Activated CD4-positive, alpha-beta T cell treated with anti-CD3 and anti-CD28 coated beads for 36 hours (primary cell): ENCODE measurements around the gene TMEM167B. TPM values are rescaled to one million over a fixed set of nuclear protein-coding genes. Genes with fewer than 3 reads are reported as not detected.

Experiments
- ATAC-seq: fragments of 200-7000 bp; cut with Tn5 transposase; one replicate; pipeline ENCODE4 v1.10.0; 2021; ENCODE audit warnings: mild to moderate bottlenecking, moderate library complexity
- CTCF ChIA-PET: fragments of 350-600 bp; sonication (Branson Sonifier 250); formaldehyde crosslinking; loops from one replicate; lab custom pipeline; 2021; ENCODE audit warnings: antibody characterized with exemption; lab: Charles Lee
- POLR2A ChIA-PET: fragments of 350-600 bp; sonication (Branson Sonifier 250); formaldehyde crosslinking; loops from one replicate; lab custom pipeline; 2021; ENCODE audit warnings: antibody characterized with exemption, inconsistent platforms; lab: Charles Lee
- DNase-seq: peaks from one replicate; pipeline ENCODE4 v3.0.0-alpha.2; 2020
- H3K27ac Mint-ChIP-seq: one replicate; pipeline ENCODE4 v1.8.0; 2021; ENCODE audit warnings: mixed read lengths
- H3K27me3 Mint-ChIP-seq: one replicate; pipeline ENCODE4 v1.8.0; 2021; ENCODE audit warnings: mixed read lengths
- H3K36me3 Mint-ChIP-seq: one replicate; pipeline ENCODE4 v1.8.0; 2021; ENCODE audit warnings: low read depth, mixed read lengths
- H3K4me1 Mint-ChIP-seq: one replicate; pipeline ENCODE4 v1.8.0; 2021; ENCODE audit warnings: mixed read lengths
- H3K4me3 Mint-ChIP-seq: one replicate; pipeline ENCODE4 v1.8.0; 2021; ENCODE audit warnings: mild to moderate bottlenecking, moderate library complexity, mixed read lengths
- H3K9me3 Mint-ChIP-seq: one replicate; pipeline ENCODE4 v1.8.0; 2021; ENCODE audit warnings: low read depth, mixed read lengths
- intact Hi-C, 2 experiments: fragments of 100-400 bp; cut with DNase I in 1 of 2; cut with micrococcal nuclease in 1 of 2; formaldehyde crosslinking; loops; one replicate each; pipeline versions ENCODE4 v1.14.2 to v1.15.1; 2022 to 2024; cut with DNase I, micrococcal nuclease
- total RNA-seq, 2 experiments: library from RNA; stranded (reverse); gene quantifications; one replicate each; pipeline ENCODE4 v1.2.3, GENCODE V29; 2021

The TMEM167B gene
- total RNA-seq, 2 experiments from 2014 or later: 26.8 to 28.4 TPM

GRCh38 chr1:109056064-109056463, 34.5 kb upstream of the TMEM167B start:
- Mint-ChIP-seq H3K27me3 (no peaks in the 10 kb centered on the region), H3K4me3 (no peak overlapping the region), H3K27ac (no peak overlapping the region), H3K36me3 (no peaks in the 10 kb centered on the region), H3K9me3 (no peaks in the 10 kb centered on the region), H3K4me1 (no peaks in the 10 kb centered on the region)
- ChIA-PET POLR2A (no interaction called here), CTCF (no interaction called here)
- intact Hi-C loops: no loop called here
- ATAC-seq (no peak), DNase-seq (no peak)

DNA sequence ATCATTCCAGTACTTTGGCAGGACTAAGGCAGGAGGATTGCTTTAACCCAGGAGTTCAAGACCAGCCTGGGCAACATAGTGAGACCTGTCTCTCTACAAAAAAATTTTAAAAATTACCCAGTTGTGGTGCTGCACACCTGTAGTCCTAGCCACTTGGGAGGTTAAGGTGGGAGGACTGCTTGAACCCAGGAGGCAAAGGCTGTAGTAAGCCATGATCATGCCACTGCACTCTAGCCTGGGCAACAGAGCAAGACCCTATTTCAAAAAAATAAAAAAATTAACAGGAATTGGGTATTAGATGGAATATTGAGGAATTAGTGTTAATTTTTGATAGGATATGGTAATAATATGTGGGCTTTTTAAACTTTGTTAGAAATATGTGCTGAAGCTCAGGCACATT, 31.5 kb upstream of the TMEM167B start:
- Mint-ChIP-seq H3K36me3 (peaks cover 2% of the 10 kb centered on the region), H3K27ac (no peak overlapping the region), H3K4me3 (no peak overlapping the region), H3K4me1 (no peaks in the 10 kb centered on the region), H3K9me3 (no peaks in the 10 kb centered on the region), H3K27me3 (no peaks in the 10 kb centered on the region)
- DNase-seq (no peak), ATAC-seq (no peak)
- ChIA-PET CTCF (no interaction called here), POLR2A (no interaction called here)
- intact Hi-C loops: no loop called here

DNA sequence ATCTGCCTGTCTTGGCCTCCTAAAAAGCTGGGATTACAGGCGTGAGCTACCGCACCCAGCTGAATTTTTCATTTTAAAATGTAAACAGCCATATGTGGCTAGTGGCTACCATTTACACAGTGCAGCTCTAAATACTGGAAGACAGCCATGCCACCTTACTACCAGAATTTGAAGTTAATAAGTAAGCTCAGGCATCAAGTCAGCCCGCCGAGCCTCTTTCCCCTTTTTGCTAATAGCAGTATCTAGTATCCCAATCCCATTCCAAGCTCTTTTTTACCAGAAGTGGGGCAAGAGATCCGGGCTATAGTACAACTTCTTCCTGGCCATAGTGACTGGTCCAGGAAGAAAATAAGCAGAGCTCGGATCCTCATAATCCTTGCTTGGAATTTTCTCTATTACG, 29.9 kb upstream of the TMEM167B start:
- ATAC-seq: no peak
- no peaks in the 10 kb centered on the region for H3K27me3 Mint-ChIP-seq
- H3K27ac Mint-ChIP-seq: no peak overlapping the region
- DNase-seq: no peak
- peaks cover 8% of the 10 kb centered on the region for H3K36me3 Mint-ChIP-seq
- ChIA-PET POLR2A (interaction anchor here (0.6 kb wide), 1 partner anchor 18 kb away, joined by 3 read pairs; the partner anchor contains the start of gene WDR47), CTCF (interaction anchor here (0.8 to 0.9 kb wide), 2 partner anchors 32 to 39 kb away, joined by 3 to 4 read pairs; no protein-coding TSS in a partner anchor)
- no peak overlapping the region for H3K4me3 Mint-ChIP-seq
- no peaks in the 10 kb centered on the region for H3K9me3 Mint-ChIP-seq
- intact Hi-C loops: no loop called here
- no peaks in the 10 kb centered on the region for H3K4me1 Mint-ChIP-seq

- ATAC-seq: no peak
- no peaks in the 10 kb centered on the region for H3K27me3 Mint-ChIP-seq
- ChIA-PET POLR2A (interaction anchor here (0.6 kb wide), 1 partner anchor 19 kb away, joined by 3 read pairs; the partner anchor contains the start of gene WDR47), CTCF (interaction anchor here (0.8 to 0.9 kb wide), 2 partner anchors 33 to 39 kb away, joined by 3 to 4 read pairs; no protein-coding TSS in a partner anchor)
- no peaks in the 10 kb centered on the region for H3K9me3 Mint-ChIP-seq
- DNase-seq: no peak
- intact Hi-C loops: no loop called here
- H3K4me1 Mint-ChIP-seq: no peaks in the 10 kb centered on the region
- H3K27ac Mint-ChIP-seq: no peak overlapping the region
- H3K4me3 Mint-ChIP-seq: no peak overlapping the region
- H3K36me3 Mint-ChIP-seq: peaks cover 8% of the 10 kb centered on the region
These were observed 29.4 kb upstream of the TMEM167B start for GRCh38 chr1:109061183-109061582.

DNA sequence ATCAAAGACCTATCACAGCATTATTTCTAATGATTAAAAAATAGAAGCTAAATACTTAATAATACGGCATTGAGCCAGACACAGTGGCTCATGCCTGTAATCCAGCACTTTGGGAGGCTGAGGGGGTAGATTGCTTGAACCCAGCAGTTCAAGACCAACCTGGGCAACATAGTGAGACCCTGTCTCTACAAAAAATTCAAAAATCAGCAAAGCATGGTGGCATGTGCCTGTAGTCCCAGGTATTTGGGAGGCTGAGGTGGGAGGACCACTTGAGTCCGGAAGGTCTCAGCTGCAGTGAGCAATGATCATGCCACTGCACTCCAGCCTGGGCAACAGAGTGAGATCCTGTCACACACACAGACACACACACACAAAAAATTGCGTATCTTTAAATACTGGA, 25.4 kb upstream of the TMEM167B start:
- Mint-ChIP-seq H3K27me3 (no peaks in the 10 kb centered on the region), H3K36me3 (peaks cover 9% of the 10 kb centered on the region), H3K4me1 (no peaks in the 10 kb centered on the region), H3K4me3 (no peak overlapping the region), H3K27ac (no peak overlapping the region), H3K9me3 (no peaks in the 10 kb centered on the region)
- intact Hi-C loops: no loop called here
- DNase-seq (no peak), ATAC-seq (no peak)
- ChIA-PET POLR2A (no interaction called here), CTCF (no interaction called here)

DNA sequence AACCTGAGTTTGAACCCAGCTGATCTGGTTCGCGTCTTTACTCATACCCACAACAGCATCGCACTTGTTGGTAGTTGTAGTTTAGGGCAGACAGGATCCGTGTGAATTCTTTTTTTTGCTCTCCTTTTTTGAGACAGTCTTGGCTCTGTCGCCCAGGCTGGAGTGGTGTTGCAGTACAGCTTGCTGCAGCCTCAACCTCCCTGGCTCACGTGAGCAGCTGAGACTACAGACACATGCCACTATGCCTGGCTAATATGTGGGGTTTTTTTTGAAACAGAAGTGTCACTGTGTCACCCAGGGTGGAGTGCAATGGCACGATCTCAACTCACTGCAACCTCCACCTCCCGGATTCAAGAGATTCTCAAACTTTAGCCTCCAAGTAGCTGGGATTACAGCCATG, 22.7 kb upstream of the TMEM167B start:
- H3K27me3 Mint-ChIP-seq: no peaks in the 10 kb centered on the region
- POLR2A ChIA-PET: interaction anchor here (0.7 kb wide), 1 partner anchor 33 kb away, joined by 4 read pairs; no protein-coding TSS in a partner anchor
- no peaks in the 10 kb centered on the region for H3K9me3 Mint-ChIP-seq
- H3K27ac Mint-ChIP-seq: no peak overlapping the region
- H3K36me3 Mint-ChIP-seq: peaks cover 10% of the 10 kb centered on the region
- no peak overlapping the region for H3K4me3 Mint-ChIP-seq
- CTCF ChIA-PET: interaction anchor here (0.5 to 1.1 kb wide), 2 partner anchors 32 to 128 kb away, joined by 3 to 4 read pairs; no protein-coding TSS in a partner anchor
- no peaks in the 10 kb centered on the region for H3K4me1 Mint-ChIP-seq
- no peak for DNase-seq
- ATAC-seq: no peak
- intact Hi-C loops: no loop called here

DNA sequence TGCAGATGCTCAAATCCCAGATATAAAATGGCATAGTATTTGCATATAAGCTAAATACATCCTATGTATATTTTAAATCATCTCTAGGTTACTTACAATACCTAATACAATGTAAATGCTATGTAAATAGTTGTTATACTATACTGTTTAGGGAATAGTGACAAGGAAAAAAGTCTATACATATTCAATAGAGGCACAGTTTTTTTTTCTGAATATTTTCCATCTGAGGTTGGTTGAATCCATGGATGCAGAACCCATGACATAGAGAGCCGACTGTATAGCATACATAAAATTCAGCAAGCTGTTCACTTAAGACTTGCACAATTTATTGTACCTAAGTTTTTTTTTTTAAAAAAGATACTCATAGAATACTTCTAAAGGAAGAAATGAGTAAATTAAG, 21.3 kb upstream of the TMEM167B start:
- no peaks in the 10 kb centered on the region for H3K9me3 Mint-ChIP-seq
- ChIA-PET CTCF (interaction anchor here (1.2 kb wide), 1 partner anchor 43 kb away, joined by 3 read pairs; a partner anchor contains a TSS), POLR2A (no interaction called here)
- no peak for DNase-seq
- intact Hi-C loops: no loop called here
- no peak overlapping the region for H3K27ac Mint-ChIP-seq
- peaks cover 3% of the 10 kb centered on the region for H3K4me1 Mint-ChIP-seq
- H3K36me3 Mint-ChIP-seq: peaks cover 16% of the 10 kb centered on the region
- no peaks in the 10 kb centered on the region for H3K27me3 Mint-ChIP-seq
- no peak for ATAC-seq
- H3K4me3 Mint-ChIP-seq: no peak overlapping the region

DNA sequence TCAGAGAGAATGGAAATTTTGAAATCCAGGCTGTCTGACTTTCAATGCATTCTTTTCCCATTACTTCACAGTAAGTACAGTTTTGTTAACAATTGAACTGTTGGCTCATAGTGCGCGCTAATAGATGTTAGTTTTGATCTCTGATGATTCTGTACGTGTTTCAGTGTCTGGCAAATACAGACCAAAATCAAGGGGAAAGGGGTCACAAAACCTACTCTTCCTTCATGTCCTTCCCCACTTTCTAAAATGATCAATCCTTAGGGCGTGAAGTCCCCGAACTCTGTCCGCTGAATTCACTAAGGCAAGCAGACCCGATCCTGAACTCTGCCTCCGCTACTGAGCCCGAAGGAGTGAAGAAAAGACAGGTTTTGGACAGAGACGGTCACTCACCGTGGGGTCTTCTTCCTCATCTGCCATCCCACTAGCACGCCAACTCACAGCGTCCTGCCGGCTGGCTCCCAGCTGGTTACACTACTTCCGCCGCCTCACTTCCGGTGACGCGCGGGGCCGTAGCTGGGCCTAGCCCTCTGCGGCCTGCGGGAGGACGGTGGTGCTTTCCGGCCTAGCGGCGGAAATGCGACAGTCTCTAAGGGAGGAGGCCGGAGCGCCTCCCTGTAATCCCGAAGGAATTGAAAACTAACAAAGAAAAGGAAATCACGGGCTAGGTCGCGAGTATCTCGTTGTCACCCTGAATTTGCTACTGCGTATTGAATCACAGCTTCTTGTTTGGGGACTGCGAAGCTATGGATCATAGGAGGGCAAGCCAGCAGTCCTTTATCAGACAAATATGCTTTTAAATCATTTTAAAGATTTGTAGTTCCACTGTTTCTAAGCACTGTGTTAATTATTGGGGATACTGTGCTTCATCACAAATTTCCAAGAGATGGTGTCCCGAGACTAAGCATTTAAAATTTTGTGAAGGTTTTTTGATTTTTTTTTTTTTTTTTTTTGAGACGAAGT, 14.8 kb upstream of the TMEM167B start, which contains the start of gene TAF13:
TSS of gene TAF13 (minus strand) at position 473 of the 960 bp plus-strand sequence. CDS start at position 417, 56 bp downstream.
- Mint-ChIP-seq H3K9me3 (no peaks in the 10 kb centered on the region), H3K4me1 (peaks cover 10% of the 10 kb centered on the region), H3K4me3 (peak within 1 kb of the TSS; percentile 95), H3K27ac (peak within 1 kb of the TSS; percentile 94), H3K27me3 (no peaks in the 10 kb centered on the region), H3K36me3 (peaks cover 6% of the 10 kb centered on the region)
- ATAC-seq (peak; percentile 99), DNase-seq (peak; percentile 93)
- intact Hi-C loops: loop anchor here (1.0 kb wide), 4 partner anchors 14 to 36 kb away; partner anchors contain the start of genes TMEM167B (in 2 of the 2) and WDR47 (in 1 of the 2)
- ChIA-PET CTCF (interaction anchor here (0.7 to 1.5 kb wide), 12 partner anchors 9 to 328 kb away, joined by 3 to 10 read pairs (median 4); partner anchors contain the start of genes ELAPOR1, TMEM167B and WDR47), POLR2A (interaction anchor here (0.9 to 1.2 kb wide), 4 partner anchors 15 to 34 kb away, joined by 3 to 10 read pairs (median 6); partner anchors contain the start of genes TMEM167B and WDR47)

DNA sequence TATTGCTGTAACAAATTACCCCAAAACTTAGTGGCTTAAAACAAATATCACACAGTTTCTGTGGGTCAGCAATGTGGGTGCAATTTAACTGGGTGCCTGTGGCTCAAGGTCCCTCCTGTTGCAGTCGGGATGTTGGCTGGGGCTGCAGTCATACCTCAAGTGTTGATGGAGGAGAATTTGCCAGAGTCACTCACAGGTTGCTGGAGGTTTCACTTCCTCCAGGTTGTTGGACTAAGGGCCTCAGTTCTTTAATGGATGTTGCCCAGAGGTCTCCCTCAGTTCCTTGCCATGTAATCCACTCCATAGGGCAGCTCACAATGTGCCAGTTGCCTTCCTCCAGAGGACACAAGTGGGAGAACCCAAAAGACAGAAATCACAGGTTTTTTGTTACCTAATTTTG, 12.2 kb upstream of the TMEM167B start:
- DNase-seq (no peak), ATAC-seq (no peak)
- peaks cover 10% of the 10 kb centered on the region for H3K4me1 Mint-ChIP-seq
- POLR2A ChIA-PET: interaction anchor here (0.7 kb wide), 1 partner anchor 12 kb away, joined by 3 read pairs; the partner anchor contains the start of gene TMEM167B
- CTCF ChIA-PET: interaction anchor here (1.0 kb wide), 1 partner anchor 8 kb away, joined by 4 read pairs; no protein-coding TSS in a partner anchor
- no peaks in the 10 kb centered on the region for H3K9me3 Mint-ChIP-seq
- H3K27ac Mint-ChIP-seq: no peak overlapping the region
- H3K27me3 Mint-ChIP-seq: no peaks in the 10 kb centered on the region
- intact Hi-C loops: no loop called here
- peaks cover 5% of the 10 kb centered on the region for H3K36me3 Mint-ChIP-seq
- no peak overlapping the region for H3K4me3 Mint-ChIP-seq

DNA sequence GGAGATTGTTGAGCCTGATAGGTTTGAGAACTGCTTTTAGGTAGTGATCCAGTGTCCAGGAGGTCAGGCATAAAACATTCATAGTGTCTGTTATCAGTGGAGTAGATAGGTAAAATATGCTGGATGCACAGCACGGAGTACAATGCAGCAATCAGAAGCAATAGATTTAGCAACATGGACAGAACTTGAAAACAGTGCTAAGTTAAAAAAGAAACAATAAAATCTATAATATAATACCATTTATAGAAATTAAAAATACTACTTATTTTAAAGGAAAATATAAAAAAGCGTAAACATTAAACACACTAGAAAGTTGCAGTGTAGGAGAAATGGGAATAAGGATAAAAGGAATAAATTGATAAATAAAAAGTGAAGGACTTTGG, 11.3 kb upstream of the TMEM167B start:
- ChIA-PET POLR2A (no interaction called here), CTCF (no interaction called here)
- no peak for DNase-seq

DNA sequence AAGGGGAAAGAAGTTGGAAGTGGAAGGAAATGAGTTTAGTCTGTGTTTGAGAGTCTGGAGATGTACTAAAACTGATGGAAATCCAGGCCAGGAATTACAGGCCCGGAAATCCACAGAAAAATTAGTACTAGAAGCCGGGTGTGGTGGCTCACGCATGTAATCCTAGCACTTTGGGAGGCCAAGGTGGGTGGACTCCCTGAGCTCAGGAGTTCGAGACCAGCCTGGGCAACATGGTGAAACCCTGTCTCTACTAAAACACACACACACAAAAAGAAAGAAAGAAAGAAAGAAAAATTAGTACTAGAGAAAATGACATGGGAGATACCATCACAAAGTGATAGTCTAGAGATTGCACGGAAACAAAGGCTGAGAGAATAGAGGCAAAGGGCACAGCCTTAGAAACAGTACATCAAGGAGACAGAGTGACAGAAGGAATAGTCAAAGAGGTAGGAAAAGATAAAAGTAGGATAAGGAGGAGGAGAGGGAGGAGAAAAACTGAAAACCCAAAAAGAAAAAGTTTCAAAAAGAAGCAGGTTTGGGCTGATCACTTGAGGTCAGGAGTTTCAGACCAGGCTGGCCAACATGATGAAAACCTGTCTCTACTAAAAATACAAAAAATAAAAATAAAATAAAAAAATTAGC, 10.0 kb upstream of the TMEM167B start:
- Mint-ChIP-seq H3K4me3 (no peak overlapping the region), H3K27me3 (no peaks in the 10 kb centered on the region), H3K27ac (no peak overlapping the region), H3K9me3 (no peaks in the 10 kb centered on the region), H3K4me1 (no peaks in the 10 kb centered on the region), H3K36me3 (no peaks in the 10 kb centered on the region)
- POLR2A ChIA-PET: no interaction called here
- CTCF ChIA-PET: interaction anchor here (0.6 kb wide), 1 partner anchor 87 kb away, joined by 5 read pairs; no protein-coding TSS in a partner anchor
- DNase-seq (no peak), ATAC-seq (no peak)
- intact Hi-C loops: no loop called here

More for the DNA sequence above, 11.3 kb upstream of the TMEM167B start:
- Mint-ChIP-seq H3K27ac (no peak overlapping the region), H3K27me3 (no peaks in the 10 kb centered on the region), H3K36me3 (peaks cover 1% of the 10 kb centered on the region), H3K9me3 (no peaks in the 10 kb centered on the region), H3K4me3 (no peak overlapping the region), H3K4me1 (peaks cover 8% of the 10 kb centered on the region)
- no peak for ATAC-seq
- intact Hi-C loops: no loop called here
